ENCODE results near the gene NTRK1.

Gene NTRK1

GRCh38 chr1:156860628-156861423, at the start of gene NTRK1:
TSS of gene NTRK1 (plus strand) at chr1:156860865. CDS start at chr1:156860935, 70 bp downstream.
- no peak within 1 kb of the TSS for H3K27ac ChIP-seq
- peak within 1 kb of the TSS; percentile 66 for H3K4me3 ChIP-seq
- no peak for TF ChIP-seq CTCF (IDR thresholded peaks at IDR 0.05)
- no peak for DNase-seq (ENCODE audit: low spot score)

- Histone ChIP-seq H3K4me3 (no peak overlapping the region), H3K27ac (no peak overlapping the region)
- no peak for TF ChIP-seq CTCF (IDR thresholded peaks at IDR 0.05)
- no peak for DNase-seq (ENCODE audit: low spot score)
Observed at GRCh38 chr1:156811168-156811567, 49.5 kb upstream of the NTRK1 start.

- no peak for DNase-seq (ENCODE audit: low spot score)
- H3K4me3 ChIP-seq: no peak overlapping the region
- no peak for TF ChIP-seq CTCF (IDR thresholded peaks at IDR 0.05)
- no peak overlapping the region for H3K27ac ChIP-seq
Observed at GRCh38 chr1:156812293-156812990, 48.2 kb upstream of the NTRK1 start.

GRCh38 chr1:156813298-156813697, 47.4 kb upstream of the NTRK1 start:
- H3K27ac ChIP-seq: no peak overlapping the region
- DNase-seq (ENCODE audit: low spot score): no peak
- peak overlapping the region; percentile 73 for H3K4me3 ChIP-seq
- no peak for TF ChIP-seq CTCF (IDR thresholded peaks at IDR 0.05)

- Histone ChIP-seq H3K27ac (peak overlapping the region in 1 of 2 donors; percentile 31), H3K4me3 (peak overlapping the region; percentile 73)
- peak; percentile 45 for TF ChIP-seq CTCF (IDR thresholded peaks at IDR 0.05)
- DNase-seq (ENCODE audit: low spot score): no peak
Observed at GRCh38 chr1:156813750-156814570, 46.7 kb upstream of the NTRK1 start.

GRCh38 chr1:156814571-156815260, 45.9 kb upstream of the NTRK1 start:
- TF ChIP-seq CTCF (IDR thresholded peaks at IDR 0.05): no peak
- no peak for DNase-seq (ENCODE audit: low spot score)
- Histone ChIP-seq H3K27ac (peak overlapping the region in 1 of 2 donors; percentile 83), H3K4me3 (no peak overlapping the region)
